Measurements from ENCODE around the gene DOK7.

Gene DOK7

DNA sequence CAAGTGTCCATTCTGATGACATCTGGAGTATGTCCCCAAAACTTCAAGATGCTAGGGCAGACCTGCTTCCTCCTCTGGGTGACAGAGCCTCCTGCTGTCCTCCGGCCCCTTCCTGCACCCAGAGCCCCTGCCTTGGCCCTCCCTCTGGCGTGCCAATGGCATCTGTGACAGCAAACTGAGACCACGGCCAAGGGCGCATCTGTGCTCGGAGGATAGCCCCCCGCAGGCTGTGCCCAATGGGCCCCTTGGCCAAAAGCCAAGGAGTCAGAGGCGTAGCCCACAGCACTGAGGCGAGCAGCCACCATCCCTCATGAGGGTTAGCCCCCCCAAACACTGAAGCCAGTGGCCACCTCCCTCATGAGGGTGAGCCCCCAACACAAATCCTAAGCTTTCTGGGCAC is 61.2 kb downstream of the DOK7 start:
- ATAC-seq, result no peak
- TF ChIP-seq BACH2 (CRISPR knock-in tag; IDR thresholded peaks at IDR 0.05; ENCODE audit: borderline replicate concordance), result no peak
- no peak for TF ChIP-seq ZC3H10 (CRISPR knock-in tag; IDR thresholded peaks at IDR 0.05)
- no peak for TF ChIP-seq ZFP30 (CRISPR knock-in tag; IDR thresholded peaks at IDR 0.05)
- no peak for TF ChIP-seq TSHZ2 (CRISPR knock-in tag; IDR thresholded peaks at IDR 0.05)
- no peak for TF ChIP-seq TOX (CRISPR knock-in tag; IDR thresholded peaks at IDR 0.05; ENCODE audit: borderline replicate concordance)
- TF ChIP-seq ARNTL (CRISPR knock-in tag; IDR thresholded peaks at IDR 0.05; ENCODE audit: borderline replicate concordance, low read depth), result no peak
- no peak for TF ChIP-seq CSDC2 (CRISPR knock-in tag; IDR thresholded peaks at IDR 0.05)
- TF ChIP-seq SNAI2 (CRISPR knock-in tag; IDR thresholded peaks at IDR 0.05), result no peak
- no peak for TF ChIP-seq ZNF565 (CRISPR knock-in tag; conservative IDR thresholded peaks at IDR 0.05; ENCODE audit: low read depth)
- TF ChIP-seq TCF4 (CRISPR knock-in tag; IDR thresholded peaks at IDR 0.05; ENCODE audit: borderline replicate concordance), result no peak
- no peak for TF ChIP-seq ISL1 (CRISPR knock-in tag; IDR thresholded peaks at IDR 0.05)
- no peak for TF ChIP-seq PATZ1 (CRISPR knock-in tag; IDR thresholded peaks at IDR 0.05; ENCODE audit: borderline replicate concordance)
- no peak for TF ChIP-seq ESRRG (CRISPR knock-in tag; IDR thresholded peaks at IDR 0.05)
- TF ChIP-seq POU6F1 (CRISPR knock-in tag; IDR thresholded peaks at IDR 0.05; ENCODE audit: borderline replicate concordance, low read depth), result no peak
- TF ChIP-seq OSR1 (CRISPR knock-in tag; IDR thresholded peaks at IDR 0.05), result no peak
- no peak for TF ChIP-seq RARB (CRISPR knock-in tag; IDR thresholded peaks at IDR 0.05)

- ATAC-seq, result no peak
These were observed 61.8 kb downstream of the DOK7 start for GRCh38 chr4:3524920-3525319.

More at GRCh38 chr4:3524920-3525319, 61.8 kb downstream of the DOK7 start:
- no peak for TF ChIP-seq CSDC2 (CRISPR knock-in tag; IDR thresholded peaks at IDR 0.05)
- TF ChIP-seq TOX (CRISPR knock-in tag; IDR thresholded peaks at IDR 0.05; ENCODE audit: borderline replicate concordance), result no peak
- TF ChIP-seq ARNTL (CRISPR knock-in tag; IDR thresholded peaks at IDR 0.05; ENCODE audit: borderline replicate concordance, low read depth), result no peak
- TF ChIP-seq SNAI2 (CRISPR knock-in tag; IDR thresholded peaks at IDR 0.05), result no peak
- TF ChIP-seq, protein P1, sequence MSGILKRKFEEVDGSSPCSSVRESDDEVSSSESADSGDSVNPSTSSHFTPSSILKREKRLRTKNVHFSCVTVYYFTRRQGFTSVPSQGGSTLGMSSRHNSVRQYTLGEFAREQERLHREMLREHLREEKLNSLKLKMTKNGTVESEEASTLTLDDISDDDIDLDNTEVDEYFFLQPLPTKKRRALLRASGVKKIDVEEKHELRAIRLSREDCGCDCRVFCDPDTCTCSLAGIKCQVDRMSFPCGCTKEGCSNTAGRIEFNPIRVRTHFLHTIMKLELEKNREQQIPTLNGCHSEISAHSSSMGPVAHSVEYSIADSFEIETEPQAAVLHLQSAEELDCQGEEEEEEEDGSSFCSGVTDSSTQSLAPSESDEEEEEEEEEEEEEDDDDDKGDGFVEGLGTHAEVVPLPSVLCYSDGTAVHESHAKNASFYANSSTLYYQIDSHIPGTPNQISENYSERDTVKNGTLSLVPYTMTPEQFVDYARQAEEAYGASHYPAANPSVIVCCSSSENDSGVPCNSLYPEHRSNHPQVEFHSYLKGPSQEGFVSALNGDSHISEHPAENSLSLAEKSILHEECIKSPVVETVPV (CRISPR knock-in tag; IDR thresholded peaks at IDR 0.05), result no peak
- no peak for TF ChIP-seq ZC3H10 (CRISPR knock-in tag; IDR thresholded peaks at IDR 0.05)
- no peak for TF ChIP-seq POU6F1 (CRISPR knock-in tag; IDR thresholded peaks at IDR 0.05; ENCODE audit: borderline replicate concordance, low read depth)
- TF ChIP-seq CREB5 (CRISPR knock-in tag; IDR thresholded peaks at IDR 0.05; ENCODE audit: low read depth), result no peak
- TF ChIP-seq RARB (CRISPR knock-in tag; IDR thresholded peaks at IDR 0.05), result no peak
- TF ChIP-seq GLIS3 (CRISPR knock-in tag; IDR thresholded peaks at IDR 0.05), result no peak
- TF ChIP-seq ISL1 (CRISPR knock-in tag; IDR thresholded peaks at IDR 0.05), result no peak
- TF ChIP-seq ZNF565 (CRISPR knock-in tag; conservative IDR thresholded peaks at IDR 0.05; ENCODE audit: low read depth), result no peak
- no peak for TF ChIP-seq TCF4 (CRISPR knock-in tag; IDR thresholded peaks at IDR 0.05; ENCODE audit: borderline replicate concordance)
- no peak for TF ChIP-seq PATZ1 (CRISPR knock-in tag; IDR thresholded peaks at IDR 0.05; ENCODE audit: borderline replicate concordance)
- TF ChIP-seq ESRRG (CRISPR knock-in tag; IDR thresholded peaks at IDR 0.05), result no peak
